ENCODE results near the gene CDH8. TPM values are rescaled to one million over a fixed set of nuclear protein-coding genes. Genes with fewer than 3 reads are reported as not detected.

CDH8 gene
- total and polyA plus RNA-seq, 4 donors, result 0.02 to 3.1 (median 0.30) TPM

DNA sequence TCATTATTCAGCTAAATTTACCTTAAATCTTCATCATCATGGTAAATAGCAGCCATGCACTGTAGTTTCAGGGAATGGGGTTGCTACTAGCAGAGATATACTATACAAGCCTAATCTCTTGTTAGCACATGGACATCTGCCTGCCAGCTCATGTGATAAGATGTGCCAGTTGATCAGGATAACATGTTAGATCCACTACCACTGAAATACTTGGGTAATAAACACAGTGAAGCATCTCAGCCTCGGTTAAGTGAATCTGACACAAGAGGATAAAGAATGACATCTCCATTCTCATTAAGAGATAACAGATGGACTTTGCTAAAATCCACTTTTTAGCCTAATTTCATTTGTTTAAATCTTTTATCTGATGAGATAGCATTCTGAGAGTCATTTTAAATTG lies 256.1 kb downstream of the CDH8 start:
- Histone ChIP-seq H3K9me3 (ENCODE audit: control insufficient read depth in 4 of 4, insufficient read depth in 3 of 4, low read length in 3 of 4) (no peaks in the 10 kb centered on the region), H3K9ac (ENCODE audit: insufficient read depth in 1 of 2, low read length in 2 of 2) (no peak overlapping the region), H3K36me3 (ENCODE audit: control insufficient read depth in 4 of 4, insufficient read depth in 4 of 4, low read length in 4 of 4) (no peaks in the 10 kb centered on the region), H3K27ac (ENCODE audit: low read depth in 1 of 2, low read length in 1 of 2) (no peak overlapping the region), H3K4me1 (ENCODE audit: control insufficient read depth in 5 of 5, insufficient read depth in 5 of 5, low read length in 5 of 5) (no peaks in the 10 kb centered on the region), H3K27me3 (ENCODE audit: control insufficient read depth in 3 of 3, insufficient read depth in 3 of 3, low read length in 2 of 3) (no peaks in the 10 kb centered on the region), H3K4me3 (no peak overlapping the region)
- DNase-seq (no peak), ATAC-seq (ENCODE audit: insufficient read depth, low FRiP score) (no peak)
- TF ChIP-seq, protein P1, sequence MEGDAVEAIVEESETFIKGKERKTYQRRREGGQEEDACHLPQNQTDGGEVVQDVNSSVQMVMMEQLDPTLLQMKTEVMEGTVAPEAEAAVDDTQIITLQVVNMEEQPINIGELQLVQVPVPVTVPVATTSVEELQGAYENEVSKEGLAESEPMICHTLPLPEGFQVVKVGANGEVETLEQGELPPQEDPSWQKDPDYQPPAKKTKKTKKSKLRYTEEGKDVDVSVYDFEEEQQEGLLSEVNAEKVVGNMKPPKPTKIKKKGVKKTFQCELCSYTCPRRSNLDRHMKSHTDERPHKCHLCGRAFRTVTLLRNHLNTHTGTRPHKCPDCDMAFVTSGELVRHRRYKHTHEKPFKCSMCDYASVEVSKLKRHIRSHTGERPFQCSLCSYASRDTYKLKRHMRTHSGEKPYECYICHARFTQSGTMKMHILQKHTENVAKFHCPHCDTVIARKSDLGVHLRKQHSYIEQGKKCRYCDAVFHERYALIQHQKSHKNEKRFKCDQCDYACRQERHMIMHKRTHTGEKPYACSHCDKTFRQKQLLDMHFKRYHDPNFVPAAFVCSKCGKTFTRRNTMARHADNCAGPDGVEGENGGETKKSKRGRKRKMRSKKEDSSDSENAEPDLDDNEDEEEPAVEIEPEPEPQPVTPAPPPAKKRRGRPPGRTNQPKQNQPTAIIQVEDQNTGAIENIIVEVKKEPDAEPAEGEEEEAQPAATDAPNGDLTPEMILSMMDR (IDR thresholded peaks at IDR 0.05; ENCODE audit: control extremely low read depth, extremely low read depth), result no peak
- WGBS, 2 donors, result 51 to 66% methylated on average over 1 of the region's 1 CpG

DNA sequence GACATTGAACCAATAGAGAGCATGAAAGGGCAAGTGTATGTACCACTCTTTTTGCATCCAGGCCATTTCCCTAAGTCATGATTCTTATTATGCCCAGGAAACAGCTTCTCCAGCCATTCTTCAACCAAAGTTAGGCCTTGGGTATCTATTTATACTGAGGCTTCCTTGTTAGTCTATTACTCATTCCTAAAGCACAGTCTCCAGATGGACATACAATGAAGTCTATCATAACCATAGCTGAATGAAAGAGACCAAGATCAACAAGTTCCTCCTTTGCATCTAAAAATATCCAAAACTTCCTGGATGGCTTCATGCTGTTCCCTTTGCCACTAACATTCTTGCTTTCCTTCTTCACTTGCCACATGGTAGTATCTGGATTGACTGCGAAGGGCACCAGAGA lies 265.9 kb downstream of the CDH8 start:
- WGBS, 2 donors, result 75 to 87% methylated on average over 1 of the region's 1 CpG
- no peaks in the 10 kb centered on the region for H3K9me3 ChIP-seq (ENCODE audit: control insufficient read depth in 4 of 4, insufficient read depth in 3 of 4, low read length in 3 of 4)
- H3K4me3 ChIP-seq, result no peak overlapping the region
- TF ChIP-seq, protein P1 (IDR thresholded peaks at IDR 0.05; ENCODE audit: control extremely low read depth, extremely low read depth), result no peak
- H3K4me1 ChIP-seq (ENCODE audit: control insufficient read depth in 5 of 5, insufficient read depth in 5 of 5, low read length in 5 of 5), result no peaks in the 10 kb centered on the region
- no peak overlapping the region for H3K9ac ChIP-seq (ENCODE audit: insufficient read depth in 1 of 2, low read length in 2 of 2)
- H3K36me3 ChIP-seq (ENCODE audit: control insufficient read depth in 4 of 4, insufficient read depth in 4 of 4, low read length in 4 of 4), result no peaks in the 10 kb centered on the region
- H3K27ac ChIP-seq (ENCODE audit: low read depth in 1 of 2, low read length in 1 of 2), result no peak overlapping the region
- ATAC-seq (ENCODE audit: insufficient read depth, low FRiP score) (no peak), DNase-seq (no peak)
- no peaks in the 10 kb centered on the region for H3K27me3 ChIP-seq (ENCODE audit: control insufficient read depth in 3 of 3, insufficient read depth in 3 of 3, low read length in 2 of 3)

DNA sequence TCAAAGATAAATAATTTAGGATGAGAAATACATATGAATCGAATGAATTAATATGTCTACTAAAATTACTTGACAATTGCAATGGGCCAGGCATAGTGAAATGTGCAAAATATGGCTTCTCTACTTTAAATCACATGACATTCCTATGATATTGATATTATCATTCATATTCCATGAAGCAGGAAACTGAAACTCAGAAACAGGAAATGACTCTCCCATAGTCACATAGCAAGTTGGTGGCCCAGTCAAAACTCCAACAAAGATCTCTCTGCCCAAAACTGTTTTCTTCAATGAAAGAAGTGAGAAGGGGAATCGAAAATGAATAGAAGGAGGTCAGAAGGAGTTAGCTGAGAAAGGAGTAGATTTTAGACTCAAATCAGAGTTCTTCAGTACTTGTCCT lies 272.2 kb downstream of the CDH8 start:
- H3K9me3 ChIP-seq (ENCODE audit: control insufficient read depth in 4 of 4, insufficient read depth in 3 of 4, low read length in 3 of 4), result no peaks in the 10 kb centered on the region
- no peak overlapping the region for H3K9ac ChIP-seq (ENCODE audit: insufficient read depth in 1 of 2, low read length in 2 of 2)
- DNase-seq (no peak), ATAC-seq (ENCODE audit: insufficient read depth, low FRiP score) (no peak)
- TF ChIP-seq, protein P1 (IDR thresholded peaks at IDR 0.05; ENCODE audit: control extremely low read depth, extremely low read depth), result no peak
- no peaks in the 10 kb centered on the region for H3K27me3 ChIP-seq (ENCODE audit: control insufficient read depth in 3 of 3, insufficient read depth in 3 of 3, low read length in 2 of 3)
- no peaks in the 10 kb centered on the region for H3K4me1 ChIP-seq (ENCODE audit: control insufficient read depth in 5 of 5, insufficient read depth in 5 of 5, low read length in 5 of 5)
- H3K36me3 ChIP-seq (ENCODE audit: control insufficient read depth in 4 of 4, insufficient read depth in 4 of 4, low read length in 4 of 4), result no peaks in the 10 kb centered on the region
- H3K4me3 ChIP-seq, result no peak overlapping the region
- WGBS, 2 donors, result 67 to 82% methylated on average over 2 of the region's 2 CpGs
- H3K27ac ChIP-seq (ENCODE audit: low read depth in 1 of 2, low read length in 1 of 2), result no peak overlapping the region

DNA sequence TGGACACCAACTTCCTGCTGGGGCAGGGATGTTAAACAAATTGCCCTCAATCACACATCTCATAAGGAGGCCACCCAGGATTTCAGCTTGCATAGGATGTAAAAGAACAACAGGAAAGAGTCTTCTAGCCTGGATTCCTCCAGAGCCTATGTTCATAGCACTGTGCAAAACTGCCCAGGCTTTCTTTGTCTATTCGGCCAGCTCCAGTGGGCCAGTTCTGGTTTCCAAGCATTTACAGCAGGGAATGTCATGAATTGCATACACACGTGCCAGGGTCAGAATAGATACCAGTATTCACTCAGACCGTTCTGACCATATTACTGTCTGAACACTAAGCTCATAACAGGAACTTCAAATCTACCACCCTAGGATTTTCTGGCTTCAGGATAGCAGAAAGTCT lies 273.2 kb downstream of the CDH8 start:
- 81 to 90% methylated on average over 3 of the region's 3 CpGs for WGBS, 2 donors

More for the DNA sequence above, 273.2 kb downstream of the CDH8 start:
- TF ChIP-seq, protein P1 (IDR thresholded peaks at IDR 0.05; ENCODE audit: control extremely low read depth, extremely low read depth), result no peak
- DNase-seq, result no peak
- Histone ChIP-seq H3K9me3 (ENCODE audit: control insufficient read depth in 4 of 4, insufficient read depth in 3 of 4, low read length in 3 of 4) (peaks cover 0 to 1% (median 0%) of the 10 kb centered on the region in 4 donors), H3K27ac (ENCODE audit: low read depth in 1 of 2, low read length in 1 of 2) (no peak overlapping the region), H3K27me3 (ENCODE audit: control insufficient read depth in 3 of 3, insufficient read depth in 3 of 3, low read length in 2 of 3) (no peaks in the 10 kb centered on the region), H3K4me3 (no peak overlapping the region), H3K9ac (ENCODE audit: insufficient read depth in 1 of 2, low read length in 2 of 2) (no peak overlapping the region), H3K4me1 (ENCODE audit: control insufficient read depth in 5 of 5, insufficient read depth in 5 of 5, low read length in 5 of 5) (no peaks in the 10 kb centered on the region), H3K36me3 (ENCODE audit: control insufficient read depth in 4 of 4, insufficient read depth in 4 of 4, low read length in 4 of 4) (no peaks in the 10 kb centered on the region)
- ATAC-seq (ENCODE audit: insufficient read depth, low FRiP score), result no peak
